HG02623 (cell line): ENCODE measurements around the gene ASB2.
A peak's percentile ranks its signal among the peaks of the same experiment; 100 is the strongest.

Experiments
- ATAC-seq: cut with Tn5 transposase; IDR thresholded peaks from one replicate; pipeline ENCODE4 v1.9.1; 2021; ENCODE audit warnings: moderate library complexity; ENCODE audit not compliant: unreplicated experiment

ASB2 gene

DNA sequence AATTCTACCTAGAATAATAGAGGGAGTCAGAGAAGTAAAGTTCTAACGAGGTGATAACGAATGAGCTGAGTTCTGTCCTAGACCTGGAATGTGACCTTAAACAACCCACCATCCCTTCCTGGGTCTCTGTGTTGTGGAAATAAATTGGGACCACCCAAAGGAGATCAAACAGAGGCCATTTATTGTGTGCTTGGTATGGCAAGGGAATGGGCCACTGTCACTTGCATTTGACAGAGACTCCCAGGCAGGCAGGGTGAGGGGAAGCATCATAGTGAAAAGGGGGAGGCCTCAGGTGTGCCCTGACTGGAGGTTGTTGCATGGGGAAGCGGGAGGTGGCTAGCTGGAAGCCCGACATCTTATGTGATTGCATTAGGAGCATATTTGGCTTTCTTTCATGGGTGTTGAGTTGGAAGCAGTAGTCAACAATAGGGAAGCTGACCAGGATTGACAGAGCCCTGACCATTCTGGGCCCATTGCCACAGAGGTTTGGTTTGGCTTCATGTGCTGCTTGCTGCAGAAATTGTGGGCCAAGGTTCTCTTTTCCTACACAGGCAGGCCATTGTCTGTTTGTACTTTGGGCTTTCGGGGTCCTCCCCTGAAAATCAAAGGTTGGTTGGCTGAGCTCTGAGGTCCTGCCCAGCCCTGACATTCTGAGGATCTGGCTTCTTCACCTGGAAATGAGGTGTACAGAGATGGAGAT is 66.8 kb downstream of the ASB2 start:
- no peak for ATAC-seq

- peak; percentile 72 for ATAC-seq
These were observed 69.7 kb downstream of the ASB2 start for GRCh38 chr14:93906341-93907329.

GRCh38 chr14:93905623-93906022 is 70.7 kb downstream of the ASB2 start:
- ATAC-seq: no peak

DNA sequence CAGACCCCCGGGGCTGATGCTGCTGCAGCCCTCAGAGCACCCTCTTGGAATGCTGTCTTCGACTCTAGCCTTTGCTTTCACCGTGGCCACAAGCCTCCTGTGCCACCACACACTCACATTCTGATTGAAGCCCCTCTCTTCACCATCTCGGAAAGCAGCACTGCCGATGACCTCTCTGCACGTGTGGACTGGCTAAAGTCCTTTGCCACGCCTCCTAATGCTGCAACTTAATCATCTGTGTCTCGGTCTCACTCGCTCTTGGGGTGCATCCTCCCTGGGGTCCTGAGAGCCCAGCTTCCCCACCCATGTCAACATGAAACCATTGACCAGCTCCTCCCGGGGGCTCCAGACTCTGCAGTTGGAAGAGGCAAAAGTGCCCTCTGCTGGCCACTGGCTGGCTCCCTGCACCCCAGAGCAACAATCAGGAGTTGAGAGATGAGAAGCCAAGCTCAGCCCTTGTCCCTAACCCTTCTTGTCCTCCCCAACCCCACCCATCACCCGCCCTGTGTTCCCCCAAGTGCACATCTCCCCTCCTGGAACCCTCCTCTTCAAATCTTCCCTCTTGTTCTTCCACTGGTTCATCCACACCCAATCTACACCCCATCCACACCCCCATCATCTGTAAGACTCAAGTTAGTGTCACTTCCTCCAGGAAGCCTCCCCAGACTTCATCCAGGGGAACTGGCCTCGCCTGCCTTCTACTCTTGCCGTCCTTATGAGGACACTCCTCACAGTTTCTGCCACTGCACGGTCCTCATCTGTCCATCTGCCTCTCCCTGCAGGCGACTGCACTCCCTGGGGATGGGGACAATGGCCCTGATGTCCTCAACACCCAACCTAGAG is 72.8 kb downstream of the ASB2 start:
- no peak for ATAC-seq

DNA sequence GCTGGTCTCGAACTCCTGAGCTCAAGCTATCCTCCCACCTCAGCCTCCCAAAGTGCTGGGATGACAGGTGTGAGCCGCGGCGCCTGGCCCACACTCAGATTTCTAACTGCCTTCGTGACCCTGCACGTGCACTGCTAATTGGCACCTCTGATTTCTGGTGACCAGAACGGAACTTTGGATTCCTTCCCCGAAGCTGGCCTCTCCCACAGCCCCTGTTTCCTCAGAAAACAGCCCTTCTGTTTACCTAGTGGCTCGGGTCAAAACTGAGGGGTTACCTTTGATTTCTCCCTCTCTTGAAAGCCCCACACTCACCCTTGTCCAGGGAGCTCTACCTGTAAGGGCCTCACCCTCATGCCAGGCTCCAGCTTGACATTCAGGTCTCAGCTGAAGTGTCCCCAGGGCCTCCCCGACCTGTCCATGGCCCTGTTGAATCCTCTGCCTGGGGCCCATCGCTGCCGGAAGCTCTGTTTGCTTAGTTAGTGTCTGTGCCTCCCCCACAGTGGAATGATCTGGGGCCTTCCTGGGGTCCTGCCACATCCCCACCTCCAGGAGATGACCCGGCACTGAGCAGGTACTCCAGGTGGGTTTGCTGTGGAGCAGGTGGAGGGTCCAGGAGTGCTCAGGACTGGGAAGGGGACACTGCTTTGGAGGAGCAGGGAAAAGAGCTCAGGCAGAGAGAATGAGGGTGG is 73.6 kb downstream of the ASB2 start:
- no peak for ATAC-seq

- ATAC-seq: no peak
These were observed 74.6 kb downstream of the ASB2 start for GRCh38 chr14:93901813-93902212.

DNA sequence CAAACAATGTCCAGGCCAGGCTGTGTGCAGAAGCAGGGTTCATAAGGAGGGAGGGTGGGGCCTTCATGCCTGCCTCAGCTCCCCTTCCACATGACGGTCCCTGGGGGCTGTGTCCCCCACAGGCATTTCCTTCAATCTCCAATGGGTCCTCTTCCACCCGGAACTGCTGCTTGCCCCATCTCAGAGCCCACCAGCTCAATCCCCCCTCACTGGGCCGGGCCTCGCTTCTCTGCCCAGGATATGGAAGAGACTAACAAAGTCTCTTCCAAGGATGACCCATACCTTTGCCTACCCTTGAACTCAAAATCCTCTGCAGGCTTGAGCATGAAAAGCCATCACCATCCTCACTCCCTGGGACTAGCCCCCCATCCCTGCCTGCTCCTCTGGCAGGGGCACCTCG is 77.6 kb downstream of the ASB2 start:
- ATAC-seq: no peak

DNA sequence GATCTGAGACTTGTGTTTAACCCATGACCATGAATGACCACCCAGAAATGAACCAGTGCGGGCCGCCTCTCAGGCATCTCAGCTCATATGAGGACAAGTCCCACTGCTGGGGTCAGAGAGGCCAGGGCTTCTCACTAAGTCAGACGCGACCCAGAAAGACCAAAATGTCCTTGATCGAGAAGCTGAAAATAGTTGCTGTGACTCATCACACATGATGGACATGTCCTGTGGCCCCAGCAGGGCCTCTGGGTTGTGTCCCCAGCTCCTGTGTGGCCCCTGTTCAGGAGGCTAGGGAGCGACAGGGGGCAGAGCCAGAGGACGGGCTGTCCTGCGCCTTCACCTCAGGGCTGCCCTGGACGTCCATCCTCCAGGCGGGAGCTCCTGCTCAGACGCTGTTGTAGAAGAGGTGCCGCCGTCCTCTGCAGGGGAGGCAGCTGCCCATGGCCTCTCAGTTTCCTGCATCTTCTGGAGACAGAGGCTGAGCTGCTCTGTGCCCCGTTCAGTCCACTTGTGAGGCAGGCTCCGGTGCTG is 78.2 kb downstream of the ASB2 start:
- ATAC-seq: no peak

DNA sequence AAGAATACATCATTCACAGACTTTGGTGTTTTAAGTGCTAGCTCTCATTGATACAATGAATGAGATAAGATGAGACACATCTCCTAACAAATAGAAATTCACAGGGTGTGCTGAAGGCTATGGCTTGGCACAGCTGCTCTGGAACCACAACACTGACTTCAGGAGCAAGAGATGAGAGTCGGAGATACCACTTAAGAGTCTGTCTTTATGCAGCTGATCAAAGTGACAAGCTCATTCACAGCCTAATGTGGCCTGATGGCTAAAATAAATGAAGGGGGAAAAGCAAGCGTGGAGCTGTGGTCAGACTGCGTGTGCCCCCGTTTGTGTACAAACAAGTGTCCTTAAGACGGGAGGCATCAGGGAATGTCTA is 78.9 kb downstream of the ASB2 start:
- ATAC-seq: no peak

DNA sequence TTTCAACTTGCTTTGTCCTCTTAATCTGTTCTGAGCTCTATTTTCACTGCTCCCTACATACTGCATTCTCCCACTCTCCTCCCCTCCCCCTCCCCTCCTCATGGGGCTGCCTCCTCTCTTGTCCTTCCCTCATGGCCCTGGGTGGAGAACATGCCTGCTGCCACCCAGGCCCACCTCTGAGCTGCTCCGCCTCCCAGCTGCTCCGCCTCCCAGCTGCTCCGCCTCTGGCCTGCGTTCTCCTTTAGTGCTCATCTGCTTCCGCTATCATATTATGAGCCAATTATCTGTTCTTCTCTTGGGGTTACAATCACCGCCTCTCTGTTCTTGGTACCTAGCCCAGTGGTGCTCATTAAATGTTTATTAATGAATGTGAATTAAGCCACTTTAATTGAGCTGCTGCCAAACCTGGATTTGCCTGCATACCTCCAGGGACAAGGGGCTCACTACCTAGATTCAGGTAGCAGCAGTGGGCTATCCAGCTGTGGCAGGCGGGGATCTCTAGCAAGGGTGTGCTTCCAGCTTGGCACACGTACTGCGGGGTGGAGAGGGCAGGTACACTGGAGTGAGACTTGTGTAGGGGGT is 81.3 kb downstream of the ASB2 start:
- no peak for ATAC-seq

DNA sequence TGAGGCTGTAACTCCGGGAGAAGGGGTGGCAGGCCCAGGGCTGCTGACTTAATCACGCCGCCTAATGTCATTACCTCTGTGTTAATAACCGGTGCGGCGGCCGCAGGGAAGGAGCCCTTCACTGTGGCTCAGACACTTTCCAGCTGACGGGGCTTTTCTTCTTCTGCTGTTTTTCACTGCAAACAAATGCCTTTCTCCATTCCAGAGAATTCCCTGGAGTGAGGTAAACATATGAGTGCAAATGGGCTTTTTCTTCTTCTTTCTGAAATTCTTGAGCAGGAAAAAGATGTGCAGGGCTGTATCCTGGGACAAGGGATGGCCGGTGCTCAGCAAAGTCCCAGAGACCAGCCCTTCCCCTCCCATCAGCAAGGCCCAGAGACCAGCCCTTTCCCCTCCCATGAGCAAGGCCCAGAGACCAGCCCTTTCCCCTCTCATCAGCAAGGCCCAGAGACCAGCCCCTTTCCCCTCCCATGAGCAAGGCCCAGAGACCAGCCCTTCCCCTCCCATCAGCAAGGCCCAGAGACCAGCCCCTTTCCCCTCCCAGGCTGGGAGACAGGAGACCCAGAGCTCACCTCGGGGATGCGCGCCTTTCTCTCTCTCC is 82.6 kb downstream of the ASB2 start:
- no peak for ATAC-seq

GRCh38 chr14:93892923-93893558 is 83.3 kb downstream of the ASB2 start:
- no peak for ATAC-seq

DNA sequence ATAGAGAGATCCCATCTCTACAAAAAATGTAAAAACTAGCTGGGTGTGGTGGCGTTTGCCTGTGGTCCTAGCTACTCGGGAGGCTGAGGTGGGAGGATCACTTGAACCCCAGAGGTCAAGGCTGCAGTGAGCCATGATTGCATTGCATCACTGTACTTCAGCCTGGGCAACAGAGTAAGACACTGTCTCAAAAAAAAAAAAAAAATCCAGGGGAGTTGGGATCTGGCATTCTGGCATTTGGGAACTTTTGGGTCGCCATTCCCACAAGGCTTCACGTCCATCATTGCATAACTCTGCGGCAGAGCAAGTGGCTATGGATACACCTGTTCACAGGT is 83.9 kb downstream of the ASB2 start:
- no peak for ATAC-seq

GRCh38 chr14:93891756-93892504 is 84.4 kb downstream of the ASB2 start:
- no peak for ATAC-seq

DNA sequence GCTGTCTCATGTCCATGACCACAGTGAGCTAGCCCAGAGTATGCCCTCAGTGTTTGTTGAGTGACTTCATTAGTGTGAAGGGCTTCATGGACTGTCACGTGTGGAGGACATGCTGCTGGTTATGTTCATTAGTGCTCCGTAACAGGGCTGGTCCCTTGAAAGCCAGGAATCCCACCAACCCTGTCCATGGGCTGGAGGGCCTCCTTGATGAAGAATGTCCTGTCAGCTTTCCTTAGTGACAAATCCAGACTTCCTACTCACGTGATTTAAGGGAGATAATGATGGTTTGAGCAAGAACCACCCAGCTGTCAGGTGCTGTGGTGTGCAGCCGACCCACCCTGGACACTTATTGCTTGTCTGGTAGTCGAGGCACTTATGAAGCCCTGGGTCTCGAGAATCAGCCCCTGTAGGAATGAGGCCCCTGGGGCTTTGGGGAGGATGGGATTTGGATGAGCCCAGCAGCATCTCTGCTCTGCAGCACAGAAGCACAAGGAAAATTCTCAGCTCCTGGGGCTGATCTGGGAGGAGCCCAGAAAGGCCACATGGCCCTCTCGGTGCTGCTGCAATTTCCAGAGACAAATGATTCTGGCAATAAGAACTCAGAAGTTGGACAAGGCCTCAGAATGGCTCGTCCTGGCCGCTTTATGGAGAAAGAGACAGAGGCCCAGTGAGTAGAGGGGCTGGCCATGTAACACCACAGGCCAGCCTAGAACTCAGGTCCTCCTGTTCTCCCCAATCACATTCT is 86.5 kb downstream of the ASB2 start:
- no peak for ATAC-seq

GRCh38 chr14:93888995-93889394 is 87.4 kb downstream of the ASB2 start:
- ATAC-seq: no peak

DNA sequence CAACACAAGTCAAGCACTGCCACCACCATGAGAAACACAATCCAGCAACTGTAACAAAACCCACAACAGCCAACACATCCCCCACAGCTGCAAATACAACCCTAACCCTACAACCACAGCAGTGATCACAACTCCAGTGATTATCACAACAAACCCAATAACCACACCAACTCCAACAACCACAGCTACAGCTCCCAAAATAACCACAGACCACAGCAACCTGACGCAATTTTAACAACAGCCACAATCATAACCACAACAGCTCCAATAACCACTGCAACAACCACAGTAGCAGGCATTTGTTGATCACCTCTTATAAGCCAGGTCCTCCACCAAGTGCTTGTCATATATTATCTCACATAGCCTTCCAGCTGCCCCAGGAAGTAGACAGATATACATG is 91.4 kb downstream of the ASB2 start:
- no peak for ATAC-seq
